AG08395 (cell line): ENCODE results near the gene PMVK.

Experiments
- DNase-seq: peaks from one replicate; pipeline ENCODE4 v3.0.0; 2012; ENCODE audit warnings: mixed read lengths, low spot score

PMVK gene

DNA sequence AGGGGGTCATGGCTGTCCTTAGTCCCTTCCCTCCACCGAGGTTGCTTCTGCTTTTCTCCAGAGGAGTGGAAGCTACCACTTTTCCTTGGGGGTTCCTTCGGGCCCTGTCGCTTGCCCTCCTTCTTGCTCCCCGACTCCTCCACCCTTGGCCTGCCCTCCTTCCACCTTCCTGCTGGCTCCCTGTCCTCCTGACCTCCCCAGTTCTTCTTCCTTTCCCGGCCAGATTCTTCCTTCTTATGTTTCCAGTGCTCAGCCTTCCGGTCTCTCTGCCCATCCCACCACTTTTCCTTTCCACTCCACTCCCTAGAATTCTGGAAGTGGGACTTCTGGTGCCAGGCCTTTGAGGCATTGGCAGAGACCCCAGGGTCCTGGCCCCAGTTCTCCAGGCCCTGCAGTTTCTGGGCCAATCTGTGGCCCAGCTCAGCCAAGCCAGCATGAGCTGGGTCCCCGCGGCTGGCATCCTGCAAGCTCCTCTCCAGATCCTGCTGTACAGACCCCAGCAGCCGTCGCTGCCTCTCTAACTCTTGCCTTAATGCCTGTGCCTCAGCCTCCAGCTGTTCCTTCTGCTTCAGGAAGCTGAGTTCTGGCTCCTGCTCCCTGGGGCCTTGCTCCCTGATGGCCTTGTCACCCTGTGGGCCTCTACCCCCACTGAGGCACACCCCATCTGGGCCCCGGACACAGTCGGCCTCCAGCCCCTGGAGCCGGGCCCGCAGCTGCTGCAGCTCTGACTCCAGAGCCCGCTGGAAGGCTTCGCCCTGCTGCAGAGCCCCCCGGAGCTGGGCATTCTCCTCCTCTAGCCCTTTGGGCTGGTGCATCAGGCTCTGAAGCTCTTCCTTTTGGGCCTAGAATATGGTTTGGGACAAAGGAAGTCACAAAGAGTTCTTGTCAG is 9.7 kb upstream of the PMVK start:
- no peak for DNase-seq

GRCh38 chr1:154945160-154945961 is 8.8 kb upstream of the PMVK start:
- DNase-seq = no peak

- DNase-seq = no peak
Observed at GRCh38 chr1:154944401-154945159, 8.1 kb upstream of the PMVK start.

- peak; percentile 56 for DNase-seq
Observed at GRCh38 chr1:154943649-154944400, 7.3 kb upstream of the PMVK start.

GRCh38 chr1:154941333-154942013 is 5.0 kb upstream of the PMVK start:
- peak; percentile 11 for DNase-seq

- no peak for DNase-seq
Observed at GRCh38 chr1:154940651-154941194, 4.2 kb upstream of the PMVK start.

GRCh38 chr1:154940213-154940560 is 3.7 kb upstream of the PMVK start:
- no peak for DNase-seq

DNA sequence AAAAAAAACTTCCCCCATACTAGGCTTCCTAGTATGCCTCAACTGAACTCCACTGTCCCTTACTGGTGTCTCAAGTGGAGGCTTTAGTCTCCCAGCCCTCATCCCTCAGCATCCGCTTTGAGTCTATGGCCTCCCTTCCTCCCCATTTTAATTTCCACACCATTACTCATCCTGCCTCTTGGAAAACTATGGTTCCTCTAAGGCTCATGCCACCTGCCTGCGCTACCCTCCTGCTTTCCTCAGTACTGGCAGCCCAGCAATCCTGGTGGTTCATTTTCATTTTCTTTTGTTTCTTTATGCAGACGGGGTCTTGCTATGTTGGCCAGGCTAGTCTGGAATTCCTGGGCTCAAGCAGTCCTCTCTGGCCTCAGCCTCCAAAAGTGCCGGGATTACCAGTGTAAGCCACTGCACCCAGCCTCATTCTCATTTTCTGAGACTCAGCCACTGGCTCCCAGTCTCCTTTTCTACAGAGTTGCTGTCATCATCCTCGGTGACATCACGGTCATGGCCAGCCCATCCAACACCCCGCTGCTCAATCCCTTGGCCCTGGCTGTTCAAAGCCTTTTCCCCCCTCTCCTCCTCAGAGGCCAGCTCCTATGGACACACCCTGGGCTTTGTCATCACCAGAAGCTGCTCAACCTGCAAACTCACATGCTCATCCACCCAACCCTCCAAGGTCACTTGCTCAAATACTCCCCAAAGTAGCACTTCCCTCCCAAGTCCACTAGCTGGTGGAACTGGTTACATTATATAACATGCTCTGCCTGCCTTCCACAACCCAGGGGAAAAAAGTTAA is 2.3 kb upstream of the PMVK start:
- DNase-seq = no peak

DNA sequence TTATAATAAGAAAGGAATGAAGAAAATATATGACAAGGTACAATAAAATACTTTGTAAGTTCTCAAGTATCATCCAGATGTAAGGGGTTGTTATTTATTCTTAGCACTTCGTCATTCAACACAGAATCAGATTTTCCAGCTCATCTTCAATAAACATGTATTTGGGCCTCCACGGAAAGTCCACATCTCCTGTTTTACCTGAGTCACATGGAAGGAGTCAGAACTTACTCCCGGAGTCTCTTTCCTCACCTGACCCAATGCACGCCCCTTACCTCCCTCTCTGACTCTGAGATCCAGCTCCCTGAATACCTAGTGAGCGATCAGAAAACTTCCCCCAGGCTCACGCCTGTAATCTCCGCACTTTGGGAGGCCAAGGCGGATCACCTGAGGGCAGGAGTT is 1.5 kb upstream of the PMVK start:
- DNase-seq = no peak

DNA sequence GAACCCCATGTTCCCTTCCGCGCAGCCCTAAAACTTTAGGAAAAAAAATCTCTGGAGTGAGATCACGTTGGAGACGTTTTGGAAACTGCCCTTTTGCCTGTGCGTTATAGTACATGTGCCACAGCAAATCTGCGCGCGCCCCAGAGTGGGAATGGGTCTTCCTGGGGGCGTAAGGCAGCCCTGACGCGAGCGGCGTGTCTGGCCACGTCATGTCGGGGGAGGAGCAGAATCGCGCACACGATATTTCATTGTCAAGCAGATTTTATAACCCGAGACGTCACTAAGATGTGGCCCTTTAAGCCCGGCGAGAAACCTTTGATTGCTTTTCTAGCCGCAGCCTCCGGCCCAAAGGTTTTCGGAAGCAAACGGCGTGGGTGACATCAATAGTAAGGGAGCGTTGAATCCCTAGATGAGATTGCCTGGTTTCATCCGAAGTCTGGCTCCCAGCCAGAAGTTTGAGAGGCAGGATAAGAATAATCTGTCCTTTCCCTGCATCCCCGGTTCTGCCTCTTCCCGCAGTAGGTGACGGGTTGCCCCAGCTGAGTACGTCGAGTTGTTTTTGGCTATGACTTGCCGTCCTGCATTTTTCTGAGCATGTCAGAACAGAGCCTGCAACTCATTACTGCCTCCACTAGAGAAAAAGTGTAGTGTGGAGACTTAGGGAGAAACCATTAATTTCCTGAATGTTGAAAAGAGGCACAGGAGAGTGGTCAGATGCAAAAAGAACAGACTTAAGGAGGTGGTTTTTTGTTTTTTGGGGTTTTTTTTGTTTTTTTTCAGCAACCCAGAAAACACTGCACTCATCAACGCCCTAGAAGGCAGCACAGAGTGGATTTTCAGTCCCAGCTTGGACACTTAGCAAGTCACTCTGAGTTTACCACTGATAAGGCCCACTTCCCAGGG is 817 bp upstream of the PMVK start:
- peak; percentile 96 for DNase-seq

- DNase-seq = no peak
Observed at GRCh38 chr1:154935749-154936554, 567 bp downstream of the PMVK start.

DNA sequence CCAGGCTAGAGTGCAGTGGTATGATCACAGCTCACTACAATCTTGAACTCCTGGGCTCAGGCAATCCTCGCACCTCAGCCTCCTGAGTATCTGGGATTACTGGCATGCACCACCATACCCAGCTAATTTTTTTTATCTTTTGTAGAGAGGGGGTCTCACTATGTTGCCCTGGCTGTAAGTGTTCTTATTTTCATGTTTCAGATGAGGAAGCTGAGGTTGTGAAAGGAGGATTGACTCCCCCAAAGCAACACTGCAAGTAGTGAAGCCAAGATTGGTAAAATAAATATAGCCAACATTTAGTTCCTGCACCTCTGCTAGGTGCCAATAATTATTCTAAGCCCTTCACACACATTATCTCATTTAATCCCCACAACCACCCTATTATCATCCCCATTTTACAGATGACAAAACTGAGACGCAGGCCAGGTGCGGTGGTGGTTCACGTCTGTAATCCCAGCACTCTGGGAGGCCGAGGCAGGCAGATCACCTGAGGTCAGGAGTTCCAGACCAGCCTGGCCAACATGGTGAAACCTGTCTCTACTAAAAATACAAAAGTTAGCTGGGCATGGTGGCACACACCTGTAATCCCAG is 2.1 kb downstream of the PMVK start:
- DNase-seq = no peak

DNA sequence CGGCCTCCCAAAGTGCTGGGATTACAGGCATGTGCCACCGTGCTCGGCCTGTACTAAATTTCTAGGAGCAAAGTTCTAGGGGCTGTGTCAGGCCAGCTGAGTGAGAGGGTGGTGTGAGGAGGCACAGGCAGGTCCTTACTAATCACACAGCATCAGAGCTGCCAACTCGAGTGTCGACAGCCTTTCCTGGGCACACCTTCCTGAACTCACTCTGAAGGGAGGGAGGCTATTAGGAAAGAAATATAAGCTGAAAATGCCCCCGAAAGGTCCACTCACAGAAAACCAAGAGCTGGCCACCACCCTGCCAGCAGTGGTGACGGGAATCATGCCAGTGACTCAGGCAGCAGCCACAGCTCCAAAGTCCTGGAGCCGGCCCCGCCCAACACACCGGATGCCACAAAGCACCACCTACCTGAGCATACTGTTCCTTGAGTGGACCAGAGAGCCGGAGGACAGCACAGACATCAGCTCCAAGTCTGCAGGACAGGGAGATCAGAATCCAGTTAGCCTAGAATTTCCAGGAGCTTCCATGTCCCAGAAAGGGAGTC is 4.5 kb downstream of the PMVK start:
- DNase-seq = no peak

DNA sequence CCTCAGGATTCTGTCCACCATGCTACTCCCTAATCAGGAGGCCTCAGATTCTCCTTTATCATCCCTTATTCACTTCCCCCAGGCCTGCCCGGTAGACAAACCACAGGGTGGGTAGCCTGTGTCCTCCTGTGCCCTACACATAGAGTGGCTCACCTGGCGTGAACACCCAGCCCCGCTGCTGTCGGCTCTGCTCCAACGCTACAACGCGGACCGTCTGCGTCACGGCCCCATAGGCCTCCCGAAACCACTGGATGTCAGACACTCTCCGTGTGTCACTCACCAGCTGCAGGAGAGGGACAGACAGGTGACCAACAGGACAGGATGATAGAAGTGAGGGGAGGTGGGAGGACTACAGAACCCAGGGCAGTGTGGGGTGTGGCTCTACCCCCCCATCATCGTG is 10.3 kb downstream of the PMVK start:
- no peak for DNase-seq

- DNase-seq = no peak
Observed at GRCh38 chr1:154925335-154926170, 11.0 kb downstream of the PMVK start.

- no peak for DNase-seq
Observed at GRCh38 chr1:154923695-154924094, 12.8 kb downstream of the PMVK start.

- DNase-seq = no peak
Observed at GRCh38 chr1:154913273-154913672, 23.2 kb downstream of the PMVK start.
